ENCODE data around the gene NKAPL.

DNA sequence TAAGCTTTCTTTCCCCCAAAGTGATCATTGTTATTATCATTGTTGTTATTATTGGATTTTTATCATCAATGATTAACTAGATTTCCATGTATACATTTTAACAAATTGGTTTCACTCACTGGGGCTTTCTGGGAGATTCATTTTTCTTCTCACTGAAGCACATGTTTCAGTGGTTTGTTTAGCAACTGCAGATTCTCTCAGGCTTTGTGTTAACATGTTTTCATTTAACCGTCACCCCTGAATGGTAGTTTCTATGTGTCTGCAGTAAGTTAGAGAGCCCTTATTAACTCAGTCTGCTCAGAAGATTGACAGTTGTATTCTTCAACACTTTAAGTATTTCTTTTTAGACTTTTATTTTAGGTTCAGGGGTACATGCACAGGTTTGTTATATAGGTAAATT, 19.5 kb upstream of the NKAPL start:
- TF ChIP-seq, protein P1, sequence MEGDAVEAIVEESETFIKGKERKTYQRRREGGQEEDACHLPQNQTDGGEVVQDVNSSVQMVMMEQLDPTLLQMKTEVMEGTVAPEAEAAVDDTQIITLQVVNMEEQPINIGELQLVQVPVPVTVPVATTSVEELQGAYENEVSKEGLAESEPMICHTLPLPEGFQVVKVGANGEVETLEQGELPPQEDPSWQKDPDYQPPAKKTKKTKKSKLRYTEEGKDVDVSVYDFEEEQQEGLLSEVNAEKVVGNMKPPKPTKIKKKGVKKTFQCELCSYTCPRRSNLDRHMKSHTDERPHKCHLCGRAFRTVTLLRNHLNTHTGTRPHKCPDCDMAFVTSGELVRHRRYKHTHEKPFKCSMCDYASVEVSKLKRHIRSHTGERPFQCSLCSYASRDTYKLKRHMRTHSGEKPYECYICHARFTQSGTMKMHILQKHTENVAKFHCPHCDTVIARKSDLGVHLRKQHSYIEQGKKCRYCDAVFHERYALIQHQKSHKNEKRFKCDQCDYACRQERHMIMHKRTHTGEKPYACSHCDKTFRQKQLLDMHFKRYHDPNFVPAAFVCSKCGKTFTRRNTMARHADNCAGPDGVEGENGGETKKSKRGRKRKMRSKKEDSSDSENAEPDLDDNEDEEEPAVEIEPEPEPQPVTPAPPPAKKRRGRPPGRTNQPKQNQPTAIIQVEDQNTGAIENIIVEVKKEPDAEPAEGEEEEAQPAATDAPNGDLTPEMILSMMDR (conservative IDR thresholded peaks at IDR 0.05 in 1 of 2, IDR thresholded peaks at IDR 0.05 in 1 of 2; ENCODE audit: low read depth in 1 of 2, low read length in 2 of 2): no peak
- TF ChIP-seq EZH2 (IDR thresholded peaks at IDR 0.05; ENCODE audit: low read length, missing control alignments): no peak

All from fibroblast of lung (primary cell).